SK-N-SH treated with all-trans-retinoic acid at 6 μM for 48 hours (cell line): ENCODE measurements around the gene ZBTB7C.

ENCODE experiments used
- ATAC-seq: fragments of 200-7000 bp; cut with Tn5 transposase; 3 replicates; pipeline ENCODE4 v1.9.1; 2020; ENCODE audit warnings: mild to moderate bottlenecking, moderate library complexity
- ISL1 ChIP-seq: fragments of 250-450 bp; sonication (Bioruptor Pico); IDR thresholded peaks from 2 replicates; pipeline ENCODE4 v2.1.2; 2022; ENCODE audit warnings: mild to moderate bottlenecking, moderate library complexity
- POU6F1 ChIP-seq: fragments of 250-450 bp; sonication (Bioruptor Pico); IDR thresholded peaks from 2 replicates; pipeline ENCODE4 v1.8.0; 2021; ENCODE audit warnings: low read depth, mild to moderate bottlenecking, moderate library complexity, borderline replicate concordance
- PPARA ChIP-seq: fragments of 250-450 bp; sonication (Bioruptor Pico); IDR thresholded peaks from 2 replicates; pipeline ENCODE4 v1.5.0; 2020; ENCODE audit warnings: mild to moderate bottlenecking, borderline replicate concordance
- SNAI2 ChIP-seq: fragments of 250-450 bp; sonication (Bioruptor Pico); IDR thresholded peaks from 2 replicates; pipeline ENCODE4 v1.5.0; 2020; ENCODE audit warnings: mild to moderate bottlenecking, moderate library complexity
- TCF4 ChIP-seq: fragments of 250-450 bp; sonication (Bioruptor Pico); IDR thresholded peaks from 2 replicates; pipeline ENCODE4 v1.8.0; 2021; ENCODE audit warnings: mild to moderate bottlenecking, moderate library complexity, borderline replicate concordance
- TSHZ2 ChIP-seq: fragments of 250-450 bp; sonication (Bioruptor Pico); IDR thresholded peaks from 2 replicates; pipeline ENCODE4 v1.5.0; 2020; ENCODE audit warnings: mild to moderate bottlenecking, moderate library complexity
- ZC3H10 ChIP-seq: fragments of 250-450 bp; sonication (Bioruptor Pico); IDR thresholded peaks from 2 replicates; pipeline ENCODE4 v1.5.1; 2021; ENCODE audit warnings: mild to moderate bottlenecking, moderate library complexity
- ZFP3 ChIP-seq: fragments of 250-450 bp; sonication (Bioruptor Pico); IDR thresholded peaks from 2 replicates; pipeline ENCODE4 v1.5.0; 2020; ENCODE audit warnings: mild to moderate bottlenecking, moderate library complexity
- ZFP30 ChIP-seq: fragments of 450-650 bp; formaldehyde crosslinking; IDR thresholded peaks from 2 replicates; pipeline ENCODE4 v1.5.0; 2022; ENCODE audit warnings: mild to moderate bottlenecking, moderate library complexity
- ZNF70 ChIP-seq: fragments of 450-650 bp; formaldehyde crosslinking; IDR thresholded peaks from 2 replicates; pipeline ENCODE4 v1.5.0; 2020; ENCODE audit warnings: mild to moderate bottlenecking, moderate library complexity
- ZNF8 ChIP-seq: fragments of 450-650 bp; formaldehyde crosslinking; IDR thresholded peaks from 2 replicates; pipeline ENCODE4 v1.5.0; 2020; ENCODE audit warnings: mild to moderate bottlenecking, moderate library complexity
- TF ChIP-seq, protein P1 (sequence below): fragments of 250-450 bp; sonication (Bioruptor Pico); IDR thresholded peaks from 2 replicates; pipeline ENCODE4 v1.5.1; 2020; ENCODE audit warnings: low read depth, mild to moderate bottlenecking, moderate library complexity
- TF ChIP-seq, protein P2 (sequence below): fragments of 250-450 bp; sonication (Bioruptor Pico); IDR thresholded peaks from 2 replicates; pipeline ENCODE4 v1.5.1; 2021; ENCODE audit warnings: mild to moderate bottlenecking, moderate library complexity
- TF ChIP-seq, protein P3 (sequence below): fragments of 250-450 bp; sonication (Bioruptor Pico); IDR thresholded peaks from 2 replicates; pipeline ENCODE4 v1.8.0; 2020; ENCODE audit warnings: mild to moderate bottlenecking, moderate library complexity, borderline replicate concordance

Gene ZBTB7C

GRCh38 chr18:48006415-48007175 is 402.6 kb downstream of the ZBTB7C start:
- no peak for TF ChIP-seq SNAI2 (CRISPR knock-in tag)
- TF ChIP-seq ZNF70: no peak
- no peak for TF ChIP-seq ISL1 (CRISPR knock-in tag)
- TF ChIP-seq, protein P1, sequence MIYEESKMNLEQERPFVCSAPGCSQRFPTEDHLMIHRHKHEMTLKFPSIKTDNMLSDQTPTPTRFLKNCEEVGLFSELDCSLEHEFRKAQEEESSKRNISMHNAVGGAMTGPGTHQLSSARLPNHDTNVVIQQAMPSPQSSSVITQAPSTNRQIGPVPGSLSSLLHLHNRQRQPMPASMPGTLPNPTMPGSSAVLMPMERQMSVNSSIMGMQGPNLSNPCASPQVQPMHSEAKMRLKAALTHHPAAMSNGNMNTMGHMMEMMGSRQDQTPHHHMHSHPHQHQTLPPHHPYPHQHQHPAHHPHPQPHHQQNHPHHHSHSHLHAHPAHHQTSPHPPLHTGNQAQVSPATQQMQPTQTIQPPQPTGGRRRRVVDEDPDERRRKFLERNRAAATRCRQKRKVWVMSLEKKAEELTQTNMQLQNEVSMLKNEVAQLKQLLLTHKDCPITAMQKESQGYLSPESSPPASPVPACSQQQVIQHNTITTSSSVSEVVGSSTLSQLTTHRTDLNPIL: no peak
- no peak for ATAC-seq

- no peak for ATAC-seq
Measured at GRCh38 chr18:48004577-48004976, 404.6 kb downstream of the ZBTB7C start.

More at GRCh38 chr18:48004577-48004976, 404.6 kb downstream of the ZBTB7C start:
- TF ChIP-seq ISL1 (CRISPR knock-in tag): no peak
- TF ChIP-seq POU6F1 (CRISPR knock-in tag): no peak
- TF ChIP-seq TCF4 (CRISPR knock-in tag): no peak
- TF ChIP-seq PPARA (CRISPR knock-in tag): no peak
- TF ChIP-seq, protein P1: no peak
- TF ChIP-seq ZNF8 (CRISPR knock-in tag): no peak
- TF ChIP-seq, protein P2, sequence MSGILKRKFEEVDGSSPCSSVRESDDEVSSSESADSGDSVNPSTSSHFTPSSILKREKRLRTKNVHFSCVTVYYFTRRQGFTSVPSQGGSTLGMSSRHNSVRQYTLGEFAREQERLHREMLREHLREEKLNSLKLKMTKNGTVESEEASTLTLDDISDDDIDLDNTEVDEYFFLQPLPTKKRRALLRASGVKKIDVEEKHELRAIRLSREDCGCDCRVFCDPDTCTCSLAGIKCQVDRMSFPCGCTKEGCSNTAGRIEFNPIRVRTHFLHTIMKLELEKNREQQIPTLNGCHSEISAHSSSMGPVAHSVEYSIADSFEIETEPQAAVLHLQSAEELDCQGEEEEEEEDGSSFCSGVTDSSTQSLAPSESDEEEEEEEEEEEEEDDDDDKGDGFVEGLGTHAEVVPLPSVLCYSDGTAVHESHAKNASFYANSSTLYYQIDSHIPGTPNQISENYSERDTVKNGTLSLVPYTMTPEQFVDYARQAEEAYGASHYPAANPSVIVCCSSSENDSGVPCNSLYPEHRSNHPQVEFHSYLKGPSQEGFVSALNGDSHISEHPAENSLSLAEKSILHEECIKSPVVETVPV (CRISPR knock-in tag): no peak
- TF ChIP-seq TSHZ2 (CRISPR knock-in tag): no peak
- no peak for TF ChIP-seq ZC3H10 (CRISPR knock-in tag)
- no peak for TF ChIP-seq ZFP3 (CRISPR knock-in tag)
- no peak for TF ChIP-seq ZFP30 (CRISPR knock-in tag)
- TF ChIP-seq, protein P3, sequence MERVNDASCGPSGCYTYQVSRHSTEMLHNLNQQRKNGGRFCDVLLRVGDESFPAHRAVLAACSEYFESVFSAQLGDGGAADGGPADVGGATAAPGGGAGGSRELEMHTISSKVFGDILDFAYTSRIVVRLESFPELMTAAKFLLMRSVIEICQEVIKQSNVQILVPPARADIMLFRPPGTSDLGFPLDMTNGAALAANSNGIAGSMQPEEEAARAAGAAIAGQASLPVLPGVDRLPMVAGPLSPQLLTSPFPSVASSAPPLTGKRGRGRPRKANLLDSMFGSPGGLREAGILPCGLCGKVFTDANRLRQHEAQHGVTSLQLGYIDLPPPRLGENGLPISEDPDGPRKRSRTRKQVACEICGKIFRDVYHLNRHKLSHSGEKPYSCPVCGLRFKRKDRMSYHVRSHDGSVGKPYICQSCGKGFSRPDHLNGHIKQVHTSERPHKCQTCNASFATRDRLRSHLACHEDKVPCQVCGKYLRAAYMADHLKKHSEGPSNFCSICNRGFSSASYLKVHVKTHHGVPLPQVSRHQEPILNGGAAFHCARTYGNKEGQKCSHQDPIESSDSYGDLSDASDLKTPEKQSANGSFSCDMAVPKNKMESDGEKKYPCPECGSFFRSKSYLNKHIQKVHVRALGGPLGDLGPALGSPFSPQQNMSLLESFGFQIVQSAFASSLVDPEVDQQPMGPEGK (CRISPR knock-in tag): no peak
